K562 (cell line): ENCODE data around the gene PLEK2. TPM values are rescaled to one million over a fixed set of nuclear protein-coding genes. Genes with fewer than 3 reads are reported as not detected.

Experiments
- ATAC-seq: fragments of 200-7000 bp; cut with Tn5 transposase; 3 replicates; pipeline ENCODE4 v1.9.1; 2020; ENCODE audit warnings: moderate library complexity
- BruUV-seq: library from RNA; stranded (reverse); fragments of 400-500 nt; replicated peaks from 2 replicates; lab custom pipeline; 2021; lab: Mats Ljungman, UMichigan
- CTCF ChIA-PET: fragments of 300-600 bp; formaldehyde crosslinking; extraction: SDS; loops from one replicate; lab custom pipeline; 2021; ENCODE audit warnings: low intra/inter-chr PET ratio; lab: Yijun Ruan, JAX
- POLR2A ChIA-PET: fragments of 300-600, 350-650 bp; sonication (Branson Sonifier 250); formaldehyde crosslinking; extraction: SDS; loops from one replicate; lab custom pipeline; 2021; ENCODE audit warnings: antibody characterized with exemption, inconsistent platforms; lab: Yijun Ruan, JAX
- DNase-seq, 4 experiments: peaks; one replicate each; pipeline versions ENCODE4 v3.0.0 to v3.0.0-alpha.2; 2011 to 2018; ENCODE audit warnings: low spot score in 3 of 4, mixed read lengths in 3 of 4; ENCODE audit errors: extremely low read depth in 1 of 4
- FAIRE-seq: peaks from 2 replicates; lab custom pipeline; 2011; peaks lifted over from hg19 to GRCh38; lab: Jason Lieb, UNC
- H2AFZ ChIP-seq: 2 replicates; pipeline ENCODE4 v1.6.0; 2011; ENCODE audit warnings: low read depth, low read length, control low read depth, inconsistent platforms
- H3K27ac ChIP-seq: fragments of 200-600 bp; 3 replicates; pipeline ENCODE4 v1.8.0; 2011; ENCODE audit warnings: low read depth, mild to moderate bottlenecking, control low read depth, inconsistent platforms, low read length, moderate library complexity, mixed read lengths; ENCODE audit errors: extremely low read depth
- H3K27me3 ChIP-seq, 2 experiments: fragments of 300-600 bp in 1 of 2; 2 replicates in 1 of 2; 3 replicates in 1 of 2; pipeline versions ENCODE4 v1.6.0 to v1.8.0; 2011; ENCODE audit warnings: inconsistent platforms in 2 of 2, low read length in 2 of 2, mild to moderate bottlenecking in 1 of 2, mixed read lengths in 1 of 2, moderate library complexity in 1 of 2; ENCODE audit not compliant: control insufficient read depth in 2 of 2, insufficient read depth in 2 of 2
- H3K36me3 ChIP-seq: fragments of 300-600 bp; 3 replicates; pipeline ENCODE4 v1.8.0; 2011; ENCODE audit warnings: mild to moderate bottlenecking, low read length, inconsistent platforms; ENCODE audit not compliant: control insufficient read depth, insufficient read depth
- H3K4me1 ChIP-seq, 2 experiments: fragments of 200-600 bp in 1 of 2; replicated peaks in 1 of 2; 2 replicates in 1 of 2; 3 replicates in 1 of 2; pipeline versions ENCODE4 v1.5.1 to v1.8.0; 2011; ENCODE audit warnings: inconsistent platforms in 2 of 2, low read length in 2 of 2, mild to moderate bottlenecking in 1 of 2, mixed read lengths in 1 of 2, moderate library complexity in 1 of 2; ENCODE audit not compliant: control insufficient read depth in 2 of 2, insufficient read depth in 2 of 2
- H3K4me2 ChIP-seq: 2 replicates; pipeline ENCODE4 v1.6.1; 2011; ENCODE audit warnings: low read length, control low read depth, inconsistent platforms, mixed read lengths; ENCODE audit not compliant: insufficient read depth
- H3K4me3 ChIP-seq: fragments of 200-600 bp; sonication (generic), shearing (Covaris generic); 2 replicates; pipeline ENCODE4 v1.5.1; 2016; ENCODE audit warnings: control low read depth, inconsistent platforms
- H3K79me2 ChIP-seq: fragments of 200-600 bp; 3 replicates; pipeline ENCODE4 v1.8.0; 2011; ENCODE audit warnings: low read length, inconsistent platforms; ENCODE audit not compliant: control insufficient read depth, insufficient read depth
- H3K9ac ChIP-seq, 2 experiments: 2 replicates each; pipeline versions ENCODE4 v1.6.0 to v1.6.1; 2011; ENCODE audit warnings: low read depth in 2 of 2, low read length in 2 of 2, control low read depth in 1 of 2, inconsistent platforms in 1 of 2, mild to moderate bottlenecking in 1 of 2, mixed read lengths in 1 of 2; ENCODE audit not compliant: insufficient read depth in 1 of 2
- H3K9me1 ChIP-seq: one replicate; pipeline ENCODE4 v1.6.0; 2011; ENCODE audit warnings: inconsistent platforms, mild to moderate bottlenecking, low read length, moderate library complexity; ENCODE audit not compliant: control insufficient read depth, insufficient read depth
- H3K9me3 ChIP-seq: replicated peaks from 2 replicates; pipeline ENCODE4 v1.5.1; 2011; ENCODE audit warnings: low read depth, low read length, inconsistent platforms; ENCODE audit not compliant: control insufficient read depth, insufficient read depth
- H4K20me1 ChIP-seq: replicated peaks from 2 replicates; pipeline ENCODE4 v1.6.1; 2011; ENCODE audit warnings: low read length, inconsistent platforms, mixed read lengths; ENCODE audit not compliant: control insufficient read depth, insufficient read depth
- BHLHE40 ChIP-seq: IDR thresholded peaks from 2 replicates; pipeline ENCODE4 v1.6.1; 2011; ENCODE audit warnings: low read length, improper control_type of control experiment
- EP400 ChIP-seq: fragments of 450-650 bp; IDR thresholded peaks from 2 replicates; pipeline ENCODE4 v1.6.1; 2017; ENCODE audit warnings: antibody characterized with exemption, mild to moderate bottlenecking, moderate library complexity
- EWSR1 ChIP-seq: fragments of 450-650 bp; IDR thresholded peaks from 2 replicates; pipeline ENCODE4 v1.6.1; 2018; ENCODE audit warnings: borderline replicate concordance, mild to moderate bottlenecking, low read depth, moderate library complexity; ENCODE audit not compliant: partially characterized antibody
- HDAC6 ChIP-seq: IDR thresholded peaks from 2 replicates; pipeline ENCODE4 v1.6.1; 2012; ENCODE audit warnings: low read depth, mild to moderate bottlenecking, control low read depth, inconsistent platforms, low read length, moderate library complexity
- ILF3 ChIP-seq: fragments of 450-650 bp; IDR thresholded peaks from 2 replicates; pipeline ENCODE4 v1.6.1; 2018; ENCODE audit warnings: antibody characterized with exemption, mild to moderate bottlenecking, moderate library complexity, borderline replicate concordance
- KDM5B ChIP-seq: fragments of 200-600 bp; sonication (generic); IDR thresholded peaks from 2 replicates; pipeline ENCODE4 v1.6.1; 2012; ENCODE audit warnings: low read depth, mild to moderate bottlenecking, moderate library complexity, low read length, control low read depth, inconsistent platforms; ENCODE audit not compliant: insufficient replicate concordance
- MYC ChIP-seq, 2 experiments: fragments of 250-450 bp in 1 of 2; sonication (Bioruptor Pico) in 1 of 2; IDR thresholded peaks; 2 replicates each; pipeline versions ENCODE4 v1.5.1 to v1.6.1; 2012 to 2021; ENCODE audit warnings: low read depth in 2 of 2, borderline replicate concordance in 1 of 2, improper control_type of control experiment in 1 of 2, low read length in 1 of 2, mild to moderate bottlenecking in 1 of 2, moderate library complexity in 1 of 2
- NEUROD1 ChIP-seq: fragments of 150-350 bp; IDR thresholded peaks from 2 replicates; pipeline ENCODE4 v1.6.1; 2014; ENCODE audit warnings: borderline replicate concordance, low read length, low read depth; ENCODE audit not compliant: partially characterized antibody
- NFE2L1 ChIP-seq: fragments of 450-650 bp; IDR thresholded peaks from 2 replicates; pipeline ENCODE4 v1.6.1; 2016; ENCODE audit warnings: missing genetic modification characterization, low read depth, mild to moderate bottlenecking, missing compliant biosample characterization, moderate library complexity, borderline replicate concordance
- NFYB ChIP-seq: IDR thresholded peaks from 2 replicates; pipeline ENCODE4 v1.6.1; 2011; ENCODE audit warnings: mild to moderate bottlenecking, moderate library complexity; ENCODE audit not compliant: insufficient read length; ENCODE audit errors: extremely low read depth
- NR2C2 ChIP-seq, 2 experiments: fragments of 200-800 bp in 1 of 2; sonication (Bioruptor generic) in 1 of 2; sonication (generic) in 1 of 2; formaldehyde crosslinking in 1 of 2; IDR thresholded peaks; 2 replicates each; pipeline versions ENCODE4 v1.6.1 to v1.8.0; 2016 to 2022; ENCODE audit warnings: mild to moderate bottlenecking in 1 of 2, missing compliant biosample characterization in 1 of 2, missing genetic modification characterization in 1 of 2, missing genetic modification reagents in 1 of 2
- OTX1 ChIP-seq: fragments of 450-650 bp; formaldehyde crosslinking; IDR thresholded peaks from 2 replicates; pipeline ENCODE4 v1.4.0; 2022; ENCODE audit warnings: mild to moderate bottlenecking
- PRPF4 ChIP-seq: fragments of 200-400 bp; formaldehyde crosslinking; IDR thresholded peaks from one replicate; pipeline ENCODE4 v1.6.1; 2017; ENCODE audit warnings: low read length, low read depth, mild to moderate bottlenecking; ENCODE audit not compliant: insufficient read depth, poor library complexity, severe bottlenecking
- RBM14 ChIP-seq: fragments of 200-400 bp; formaldehyde crosslinking; IDR thresholded peaks from 2 replicates; pipeline ENCODE4 v1.6.1; 2018; ENCODE audit warnings: low read depth, mild to moderate bottlenecking, low read length, moderate library complexity, borderline replicate concordance; ENCODE audit not compliant: insufficient read depth
- SAP30 ChIP-seq: fragments of 200-600 bp; sonication (generic); IDR thresholded peaks from 2 replicates; pipeline ENCODE4 v1.6.1; 2012; ENCODE audit warnings: borderline replicate concordance, low read depth, mild to moderate bottlenecking, moderate library complexity, low read length, control low read depth, inconsistent platforms; ENCODE audit not compliant: insufficient read depth, poor library complexity, severe bottlenecking
- SIX5 ChIP-seq, 2 experiments: IDR thresholded peaks; 2 replicates each; pipeline ENCODE4 v1.6.1; 2011; ENCODE audit warnings: low read length in 2 of 2, borderline replicate concordance in 1 of 2, low read depth in 1 of 2, mild to moderate bottlenecking in 1 of 2, moderate library complexity in 1 of 2; ENCODE audit not compliant: insufficient read depth in 1 of 2
- SREBF2 ChIP-seq: sonication (generic); formaldehyde crosslinking; IDR thresholded peaks from 2 replicates; pipeline ENCODE4 v1.4.0; 2020; ENCODE audit warnings: mild to moderate bottlenecking, missing genetic modification reagents
- WGBS: fragments of 100-300 bp; shearing (Covaris generic); methylation state at CpG from one replicate; pipeline ENCODE4 v1.1.6; 2016; ENCODE audit warnings: low coverage, mixed read lengths; ENCODE audit not compliant: insufficient coverage; ENCODE audit errors: missing lambda C conversion rate; 5-methylcytosine and 5-hydroxymethylcytosine counted together
- in situ Hi-C: fragments of 300-500 bp; cut with MboI; formaldehyde crosslinking; loops from 4 replicates; pipeline ENCODE4 v1.15.0; 2018; ENCODE audit warnings: inconsistent platforms, mixed read lengths
- intact Hi-C: fragments of 100-400 bp; cut with micrococcal nuclease; formaldehyde crosslinking; loops from 2 replicates; pipeline ENCODE4 v1.14.2; 2022
- polyA plus RNA-seq, 8 experiments: library from polyadenylated mRNA; depleted of rRNA in 4 of 8; stranded (reverse) in 5 of 8; unstranded in 3 of 8; fragments of >200 nt; fragmentation: Nextera tagmentation in 2 of 8; fragmentation: Illumina TruSeq in 1 of 8; extraction: Ambion mirVana in 2 of 8; extraction: Trizol in 1 of 8; gene quantifications; 2 replicates each; pipeline versions ENCODE4 v1.2.1 to v1.2.3, GENCODE V29; 2011 to 2014; ENCODE audit warnings: inconsistent platforms in 1 of 8, missing spikeins in 1 of 8
- total RNA-seq, 7 experiments: library from RNA; depleted of rRNA in 6 of 7; stranded (reverse); fragments of >200 nt in 6 of 7; fragmentation: Illumina TruSeq in 2 of 7; extraction: Trizol in 2 of 7; gene quantifications; 2 replicates each; pipeline versions ENCODE4 v1.2.1 to v1.2.3, GENCODE V29; 2011 to 2021; ENCODE audit warnings: low replicate concordance in 1 of 7
- TF ChIP-seq, protein P1 (sequence below): fragments of 250-450 bp; sonication (Bioruptor Pico); IDR thresholded peaks from 2 replicates; pipeline ENCODE4 v1.5.0; 2020; ENCODE audit warnings: mild to moderate bottlenecking, borderline replicate concordance
- TF ChIP-seq, protein P2 (sequence below): sonication (generic); IDR thresholded peaks from 2 replicates; pipeline ENCODE4 v1.6.1; 2016

PLEK2 gene
- total and polyA plus RNA-seq, 9 of the 15 experiments (the other 6 are each of a cell fraction or from before 2014, with no cell fraction given): not detected

DNA sequence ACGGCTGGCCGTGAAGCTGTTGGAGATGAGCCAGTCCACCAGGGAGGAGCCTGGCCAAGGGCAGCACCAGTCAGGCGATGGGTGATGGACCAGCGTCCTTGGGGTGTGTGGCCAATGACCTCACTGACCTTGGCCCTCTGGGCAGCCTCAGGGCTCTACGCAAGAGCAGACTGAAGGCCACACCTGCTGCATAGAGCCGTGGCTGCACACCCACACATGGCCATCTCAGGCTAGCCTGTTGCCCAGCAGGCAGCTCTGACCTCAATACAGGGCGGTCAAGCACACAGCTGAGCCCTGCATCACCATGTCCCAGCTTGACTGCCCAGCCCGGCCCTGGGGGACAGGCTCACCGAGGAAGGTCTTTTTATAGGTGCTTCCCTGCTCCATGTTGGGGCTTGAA is 19.2 kb downstream of the PLEK2 start:
- in situ Hi-C loops: no loop called here
- ChIA-PET CTCF (no interaction called here), POLR2A (no interaction called here)
- Histone ChIP-seq H4K20me1 (no peaks in the 10 kb centered on the region), H3K4me3 (no peak overlapping the region), H3K9me3 (no peaks in the 10 kb centered on the region), H3K36me3 (no peaks in the 10 kb centered on the region), H2AFZ (no peak overlapping the region), H3K27me3 (no peaks in the 10 kb centered on the region), H3K9me1 (no peaks in the 10 kb centered on the region), H3K79me2 (no peaks in the 10 kb centered on the region), H3K9ac (peak overlapping the region in 1 of 2 experiments; percentile 45; a peak in 1 of 4 replicates), H3K27ac (no peak overlapping the region), H3K4me2 (no peak overlapping the region), H3K4me1 (peaks cover 21% of the 10 kb centered on the region in 2 experiments; a peak in 4 of 5 replicates)
- TF ChIP-seq NFE2L1 (no peak), KDM5B (no peak), BHLHE40 (no peak), NEUROD1 (no peak), HDAC6 (no peak), ILF3 (no peak), RBM14 (no peak), SAP30 (no peak), NFYB (no peak), SIX5 (IDR thresholded peaks at IDR 0.05; ENCODE audit: borderline replicate concordance in 1 of 2, insufficient read depth in 1 of 2, low read depth in 1 of 2, low read length in 2 of 2) (no peak), OTX1 (no peak), SREBF2 (CRISPR knock-in tag) (no peak), PRPF4 (no peak), EWSR1 (no peak), MYC (IDR thresholded peaks at IDR 0.05; ENCODE audit: low read depth, low read length) (no peak), MYC (CRISPR knock-in tag; IDR thresholded peaks at IDR 0.05; ENCODE audit: borderline replicate concordance, low read depth) (no peak), NR2C2 (CRISPR knock-in tag; IDR thresholded peaks at IDR 0.05) (no peak), NR2C2 (tag; IDR thresholded peaks at IDR 0.05) (no peak), EP400 (no peak)
- TF ChIP-seq, protein P1, sequence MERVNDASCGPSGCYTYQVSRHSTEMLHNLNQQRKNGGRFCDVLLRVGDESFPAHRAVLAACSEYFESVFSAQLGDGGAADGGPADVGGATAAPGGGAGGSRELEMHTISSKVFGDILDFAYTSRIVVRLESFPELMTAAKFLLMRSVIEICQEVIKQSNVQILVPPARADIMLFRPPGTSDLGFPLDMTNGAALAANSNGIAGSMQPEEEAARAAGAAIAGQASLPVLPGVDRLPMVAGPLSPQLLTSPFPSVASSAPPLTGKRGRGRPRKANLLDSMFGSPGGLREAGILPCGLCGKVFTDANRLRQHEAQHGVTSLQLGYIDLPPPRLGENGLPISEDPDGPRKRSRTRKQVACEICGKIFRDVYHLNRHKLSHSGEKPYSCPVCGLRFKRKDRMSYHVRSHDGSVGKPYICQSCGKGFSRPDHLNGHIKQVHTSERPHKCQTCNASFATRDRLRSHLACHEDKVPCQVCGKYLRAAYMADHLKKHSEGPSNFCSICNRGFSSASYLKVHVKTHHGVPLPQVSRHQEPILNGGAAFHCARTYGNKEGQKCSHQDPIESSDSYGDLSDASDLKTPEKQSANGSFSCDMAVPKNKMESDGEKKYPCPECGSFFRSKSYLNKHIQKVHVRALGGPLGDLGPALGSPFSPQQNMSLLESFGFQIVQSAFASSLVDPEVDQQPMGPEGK (CRISPR knock-in tag): no peak
- TF ChIP-seq, protein P2, sequence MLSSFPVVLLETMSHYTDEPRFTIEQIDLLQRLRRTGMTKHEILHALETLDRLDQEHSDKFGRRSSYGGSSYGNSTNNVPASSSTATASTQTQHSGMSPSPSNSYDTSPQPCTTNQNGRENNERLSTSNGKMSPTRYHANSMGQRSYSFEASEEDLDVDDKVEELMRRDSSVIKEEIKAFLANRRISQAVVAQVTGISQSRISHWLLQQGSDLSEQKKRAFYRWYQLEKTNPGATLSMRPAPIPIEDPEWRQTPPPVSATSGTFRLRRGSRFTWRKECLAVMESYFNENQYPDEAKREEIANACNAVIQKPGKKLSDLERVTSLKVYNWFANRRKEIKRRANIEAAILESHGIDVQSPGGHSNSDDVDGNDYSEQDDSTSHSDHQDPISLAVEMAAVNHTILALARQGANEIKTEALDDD: no peak
- no TSS peak for BruUV-seq
- intact Hi-C loops: no loop called here
- WGBS: 67% methylated on average over 5 of the region's 9 CpGs
- ATAC-seq (no peak), FAIRE-seq (no peak), DNase-seq (no peak)
